RWPE1 (cell line): ENCODE data around the gene SEMA4G.

Source experiments
- CTCF ChIA-PET: fragments of 350-600 bp; sonication (Branson Sonifier 250); formaldehyde crosslinking; extraction: SDS; loops from one replicate; lab custom pipeline; 2021; lab: Yijun Ruan, JAX
- POLR2A ChIA-PET: fragments of 400-600 bp; formaldehyde crosslinking; extraction: SDS; loops from one replicate; lab custom pipeline; 2020; ENCODE audit warnings: antibody characterized with exemption; ENCODE audit not compliant: low non-redundant PET; lab: Yijun Ruan, JAX
- DNase-seq: peaks from one replicate; pipeline ENCODE4 v3.0.0; 2012; ENCODE audit warnings: low spot score
- H3K27ac ChIP-seq: fragments of 450-650 bp; 2 replicates; pipeline ENCODE4 v1.5.1; 2017
- TF ChIP-seq, protein P1 (sequence below): fragments of 450-650 bp; conservative IDR thresholded peaks from 2 replicates; pipeline ENCODE4 v1.5.1; 2017; ENCODE audit warnings: low read depth, mild to moderate bottlenecking

The SEMA4G gene

DNA sequence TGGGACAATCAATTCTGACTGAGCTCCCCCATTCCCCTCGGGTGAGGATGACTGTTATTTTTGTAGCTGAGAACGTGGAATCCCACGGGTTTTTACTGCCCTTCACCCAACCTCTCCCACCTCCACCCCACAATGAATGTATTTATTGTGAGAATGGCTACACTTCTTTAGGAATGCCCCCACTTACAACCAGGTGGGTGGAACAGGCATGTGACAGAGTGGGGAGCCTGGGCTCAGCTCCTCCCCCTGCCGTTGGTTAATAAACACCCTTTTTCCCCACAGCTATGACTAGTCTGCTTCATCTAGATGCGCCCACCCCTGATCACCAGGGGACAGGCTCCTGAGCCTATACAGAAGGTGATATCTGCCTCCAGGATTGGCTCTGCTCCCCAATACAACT is 16.0 kb downstream of the SEMA4G start:
- ChIA-PET CTCF (interaction anchor here (0.6 to 1.6 kb wide), 4 partner anchors 12 to 29 kb away, joined by 3 to 7 read pairs (median 5); no protein-coding TSS in a partner anchor), POLR2A (interaction anchor here (0.9 kb wide), 1 partner anchor 13 kb away, joined by 7 read pairs; no protein-coding TSS in a partner anchor)
- H3K27ac ChIP-seq: no peak overlapping the region
- TF ChIP-seq, protein P1, sequence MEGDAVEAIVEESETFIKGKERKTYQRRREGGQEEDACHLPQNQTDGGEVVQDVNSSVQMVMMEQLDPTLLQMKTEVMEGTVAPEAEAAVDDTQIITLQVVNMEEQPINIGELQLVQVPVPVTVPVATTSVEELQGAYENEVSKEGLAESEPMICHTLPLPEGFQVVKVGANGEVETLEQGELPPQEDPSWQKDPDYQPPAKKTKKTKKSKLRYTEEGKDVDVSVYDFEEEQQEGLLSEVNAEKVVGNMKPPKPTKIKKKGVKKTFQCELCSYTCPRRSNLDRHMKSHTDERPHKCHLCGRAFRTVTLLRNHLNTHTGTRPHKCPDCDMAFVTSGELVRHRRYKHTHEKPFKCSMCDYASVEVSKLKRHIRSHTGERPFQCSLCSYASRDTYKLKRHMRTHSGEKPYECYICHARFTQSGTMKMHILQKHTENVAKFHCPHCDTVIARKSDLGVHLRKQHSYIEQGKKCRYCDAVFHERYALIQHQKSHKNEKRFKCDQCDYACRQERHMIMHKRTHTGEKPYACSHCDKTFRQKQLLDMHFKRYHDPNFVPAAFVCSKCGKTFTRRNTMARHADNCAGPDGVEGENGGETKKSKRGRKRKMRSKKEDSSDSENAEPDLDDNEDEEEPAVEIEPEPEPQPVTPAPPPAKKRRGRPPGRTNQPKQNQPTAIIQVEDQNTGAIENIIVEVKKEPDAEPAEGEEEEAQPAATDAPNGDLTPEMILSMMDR: no peak
- DNase-seq: no peak

GRCh38 chr10:100986623-100986951 is 17.3 kb downstream of the SEMA4G start:
- ChIA-PET POLR2A (no interaction called here), CTCF (interaction anchor here (0.9 to 1.8 kb wide), 4 partner anchors 11 to 102 kb away, joined by 3 to 7 read pairs (median 6); partner anchors contain the start of gene LZTS2)
- peak overlapping the region; percentile 88 for H3K27ac ChIP-seq
- no peak for DNase-seq
- TF ChIP-seq, protein P1: no peak

DNA sequence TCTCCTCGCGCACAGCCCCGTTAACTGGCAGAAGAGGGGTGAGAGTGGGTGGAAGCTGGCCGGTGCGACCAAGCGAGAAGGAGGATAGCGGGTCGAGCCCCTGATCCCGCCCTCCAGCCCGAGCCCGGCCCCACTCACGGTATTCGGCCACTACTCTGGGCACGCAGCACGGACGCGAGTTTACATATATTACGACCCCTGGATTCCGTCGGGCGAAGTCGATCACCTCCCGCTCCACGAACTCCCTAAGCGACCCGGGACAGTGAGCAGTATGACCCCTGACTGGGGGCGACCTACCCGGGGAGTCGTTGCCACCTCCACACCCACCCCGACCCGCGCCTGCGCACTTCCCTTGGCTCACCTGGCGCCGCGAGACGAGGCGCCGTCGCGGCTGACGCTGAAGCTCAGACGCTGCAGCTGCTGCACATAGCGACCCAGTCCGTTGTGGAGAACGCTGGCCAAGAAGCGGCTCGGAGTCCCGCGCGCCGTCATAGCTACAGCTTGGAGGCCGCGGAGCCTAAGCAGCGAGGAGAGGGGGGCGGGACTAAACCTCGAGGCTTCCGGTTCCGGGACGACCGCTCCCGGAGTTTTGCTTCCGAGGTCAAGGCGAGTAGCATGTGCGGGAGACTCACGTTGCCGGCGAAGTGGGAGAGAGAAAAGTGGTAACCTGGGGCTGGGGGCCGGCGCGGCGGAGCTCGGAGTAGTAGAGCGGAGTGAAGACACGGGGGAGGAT is 17.8 kb downstream of the SEMA4G start, which contains the start of the genes MRPL43 and TWNK:
TSS of gene MRPL43 (minus strand) at position 546 of the 733 bp plus-strand sequence. CDS start at position 492, 54 bp downstream.
TSS of gene TWNK (plus strand) at position 592 of the 733 bp plus-strand sequence. CDS start 668 bp downstream, outside the sequence.
- DNase-seq: peak; percentile 91
- CTCF ChIA-PET: interaction anchor here (0.6 to 2.7 kb wide), 4 partner anchors 11 to 155 kb away, joined by 5 to 20 read pairs (median 6); partner anchors contain the start of gene LZTS2

GRCh38 chr10:100987685-100988049 is 18.4 kb downstream of the SEMA4G start:
- POLR2A ChIA-PET: interaction anchor here (0.5 to 1.0 kb wide), 2 partner anchors 11 to 73 kb away, joined by 3 to 8 read pairs; no protein-coding TSS in a partner anchor
- CTCF ChIA-PET: interaction anchor here (0.6 to 2.7 kb wide), 3 partner anchors 10 to 154 kb away, joined by 5 to 20 read pairs (median 6); partner anchors contain the start of gene LZTS2
- H3K27ac ChIP-seq: peak overlapping the region; percentile 88
- no peak for DNase-seq
- TF ChIP-seq, protein P1: no peak

More for the DNA sequence above, 17.8 kb downstream of the SEMA4G start, which contains the start of the genes MRPL43 and TWNK:
- peak within 1 kb of the TSS; percentile 88 for H3K27ac ChIP-seq
- TF ChIP-seq, protein P1: no peak
- POLR2A ChIA-PET: interaction anchor here (0.5 kb wide), 1 partner anchor 74 kb away, joined by 8 read pairs; no protein-coding TSS in a partner anchor

DNA sequence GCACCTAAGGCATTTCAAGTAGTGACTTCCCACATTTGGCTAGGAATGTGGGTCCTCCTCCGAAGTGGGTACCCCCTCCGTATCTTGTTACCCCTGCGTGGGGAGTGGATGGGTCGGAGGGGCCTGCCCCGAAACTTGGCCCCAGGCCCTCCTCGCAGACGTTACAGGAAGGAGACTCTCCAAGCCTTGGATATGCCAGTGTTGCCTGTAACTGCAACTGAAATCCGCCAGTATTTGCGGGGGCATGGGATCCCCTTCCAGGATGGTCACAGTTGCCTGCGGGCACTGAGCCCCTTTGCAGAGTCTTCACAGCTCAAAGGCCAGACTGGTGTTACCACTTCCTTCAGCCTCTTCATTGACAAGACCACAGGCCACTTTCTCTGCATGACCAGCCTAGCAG is 18.9 kb downstream of the SEMA4G start:
- TF ChIP-seq, protein P1: no peak
- CTCF ChIA-PET: interaction anchor here (2.7 kb wide), 1 partner anchor 10 kb away, joined by 20 read pairs; no protein-coding TSS in a partner anchor
- DNase-seq: no peak
- POLR2A ChIA-PET: interaction anchor here (0.9 to 1.0 kb wide), 2 partner anchors 9 to 10 kb away, joined by 3 read pairs; no protein-coding TSS in a partner anchor
- H3K27ac ChIP-seq: peak overlapping the region; percentile 18

DNA sequence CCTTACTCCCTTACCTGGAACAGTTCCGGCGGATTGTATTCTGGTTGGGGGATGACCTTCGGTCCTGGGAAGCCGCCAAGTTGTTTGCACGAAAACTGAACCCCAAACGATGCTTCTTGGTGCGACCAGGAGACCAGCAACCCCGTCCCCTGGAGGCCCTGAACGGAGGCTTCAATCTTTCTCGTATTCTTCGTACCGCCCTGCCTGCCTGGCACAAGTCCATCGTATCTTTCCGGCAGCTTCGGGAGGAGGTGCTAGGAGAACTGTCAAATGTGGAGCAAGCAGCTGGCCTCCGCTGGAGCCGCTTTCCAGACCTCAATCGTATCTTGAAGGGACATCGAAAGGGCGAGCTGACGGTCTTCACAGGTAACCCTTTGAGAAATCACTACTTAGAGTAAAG is 19.8 kb downstream of the SEMA4G start:
- TF ChIP-seq, protein P1: no peak
- no peak overlapping the region; the same call in 1 of the 2 replicates for H3K27ac ChIP-seq
- ChIA-PET POLR2A (interaction anchor here (0.9 to 1.0 kb wide), 2 partner anchors 8 to 9 kb away, joined by 3 read pairs; no protein-coding TSS in a partner anchor), CTCF (interaction anchor here (0.9 to 2.7 kb wide), 2 partner anchors 9 to 25 kb away, joined by 4 to 20 read pairs; no protein-coding TSS in a partner anchor)
- no peak for DNase-seq
